ENCODE measurements around the gene SHISA7. TPM values are rescaled to one million over a fixed set of nuclear protein-coding genes. Genes with fewer than 3 reads are reported as not detected.

Gene SHISA7
- total and polyA plus RNA-seq, 11 donors, result not detected

GRCh38 chr19:55487924-55488687 is 45.0 kb upstream of the SHISA7 start, which contains the start of gene SSC5D:
Gene SSC5D (plus strand): TSS chr19:55488436. CDS start chr19:55488590, 154 bp downstream.
- no peak for TF ChIP-seq CTCF (IDR thresholded peaks at IDR 0.05)
- no peak for TF ChIP-seq POLR2A (IDR thresholded peaks at IDR 0.05)
- Histone ChIP-seq H3K27ac (peak within 1 kb of the TSS; percentile 68 to 98 (median 86)), H3K4me1 (peaks cover 7 to 68% (median 45%) of the 10 kb centered on the region in 12 donors), H3K9me3 (no peaks in the 10 kb centered on the region), H3K36me3 (peaks cover 0 to 3% (median 0%) of the 10 kb centered on the region in 9 donors), H3K27me3 (peaks cover 0 to 6% (median 0%) of the 10 kb centered on the region in 9 donors), H3K4me3 (peak within 1 kb of the TSS in 7 of 12 donors; percentile 15 to 44 (median 36))
- intact Hi-C loops (cut with DNase I), result no loop called here
- 18 to 25% (median 21%) methylated on average over 12 to 18 of the region's 21 CpGs for WGBS, 4 donors
- DNase-seq, result peak in 3 of 5 donors; percentile 67 to 73 (median 68)
- ATAC-seq, result peak in 1 of 4 donors; percentile 4

GRCh38 chr19:55486971-55487923 is 44.1 kb upstream of the SHISA7 start:
- intact Hi-C loops (cut with DNase I), result no loop called here
- H3K9me3 ChIP-seq, result no peaks in the 10 kb centered on the region
- TF ChIP-seq CTCF (IDR thresholded peaks at IDR 0.05) (no peak), POLR2A (IDR thresholded peaks at IDR 0.05) (no peak)
- H3K36me3 ChIP-seq, result peaks cover 0 to 12% (median 6%) of the 10 kb centered on the region in 9 donors
- WGBS, 4 donors, result 21 to 41% (median 36%) methylated on average over 10 to 27 of the region's 27 CpGs
- DNase-seq, result peak; percentile 70 to 87 (median 82)
- H3K4me1 ChIP-seq, result peaks cover 7 to 65% (median 41%) of the 10 kb centered on the region in 12 donors
- peak overlapping the region; percentile 65 to 98 (median 86) for H3K27ac ChIP-seq
- H3K27me3 ChIP-seq, result peaks cover 0 to 6% (median 0%) of the 10 kb centered on the region in 9 donors
- ATAC-seq, result peak; percentile 46 to 77 (median 64)
- H3K4me3 ChIP-seq, result peak overlapping the region in 8 of 12 donors; percentile 5 to 38 (median 23)

- Histone ChIP-seq H3K27ac (peak overlapping the region; percentile 65 to 98 (median 86)), H3K9me3 (no peaks in the 10 kb centered on the region), H3K27me3 (peaks cover 0 to 6% (median 0%) of the 10 kb centered on the region in 9 donors), H3K4me1 (peaks cover 7 to 65% (median 40%) of the 10 kb centered on the region in 12 donors), H3K36me3 (peaks cover 0 to 20% (median 9%) of the 10 kb centered on the region in 9 donors), H3K4me3 (peak overlapping the region in 7 of 12 donors; percentile 15 to 38 (median 27))
- peak in 3 of 5 donors; percentile 33 to 76 (median 33) for DNase-seq
- intact Hi-C loops (cut with DNase I), result no loop called here
- peak in 1 of 4 donors; percentile 5 for ATAC-seq
- WGBS, 4 donors, result 61 to 74% (median 68%) methylated on average over 36 to 53 of the region's 53 CpGs
- TF ChIP-seq POLR2A (IDR thresholded peaks at IDR 0.05) (no peak), CTCF (IDR thresholded peaks at IDR 0.05) (peak in 10 of 12 donors; percentile 8 to 45 (median 24))
These were observed 43.2 kb upstream of the SHISA7 start for GRCh38 chr19:55486043-55486970.

All from heart left ventricle (tissue), 16 donors.